Fibroblast of skin of scalp (primary cell): ENCODE results near the gene MEIS2.

Source experiments
- DNase-seq: peaks from one replicate; pipeline ENCODE4 v3.0.0-alpha.2; 2013

Gene MEIS2

GRCh38 chr15:36925653-36926426 lies 174.5 kb downstream of the MEIS2 start:
- DNase-seq: no peak

GRCh38 chr15:36925049-36925448 lies 175.3 kb downstream of the MEIS2 start:
- no peak for DNase-seq

GRCh38 chr15:36924034-36924433 lies 176.3 kb downstream of the MEIS2 start:
- DNase-seq: no peak

GRCh38 chr15:36921484-36922091 lies 178.8 kb downstream of the MEIS2 start:
- DNase-seq: no peak

GRCh38 chr15:36917411-36918267 lies 182.7 kb downstream of the MEIS2 start:
- DNase-seq: no peak

GRCh38 chr15:36914960-36915808 lies 185.2 kb downstream of the MEIS2 start:
- no peak for DNase-seq

- DNase-seq: no peak
Measured at GRCh38 chr15:36914466-36914865, 185.9 kb downstream of the MEIS2 start.

- no peak for DNase-seq
Measured at GRCh38 chr15:36912311-36912712, 188.0 kb downstream of the MEIS2 start.

GRCh38 chr15:36911322-36911944 lies 188.9 kb downstream of the MEIS2 start:
- peak; percentile 11 for DNase-seq

GRCh38 chr15:36908991-36909390 lies 191.4 kb downstream of the MEIS2 start:
- no peak for DNase-seq

GRCh38 chr15:36907295-36907694 lies 193.1 kb downstream of the MEIS2 start:
- DNase-seq: no peak

GRCh38 chr15:36905908-36906307 lies 194.4 kb downstream of the MEIS2 start:
- peak; percentile 82 for DNase-seq

- no peak for DNase-seq
Measured at GRCh38 chr15:36904715-36905114, 195.6 kb downstream of the MEIS2 start.

- no peak for DNase-seq
Measured at GRCh38 chr15:36903922-36904556, 196.3 kb downstream of the MEIS2 start.

GRCh38 chr15:36903195-36903594 lies 197.2 kb downstream of the MEIS2 start:
- no peak for DNase-seq

GRCh38 chr15:36901012-36901411 lies 199.3 kb downstream of the MEIS2 start:
- no peak for DNase-seq

- peak; percentile 67 for DNase-seq
Measured at GRCh38 chr15:36899696-36900095, 200.7 kb downstream of the MEIS2 start.

- no peak for DNase-seq
Measured at GRCh38 chr15:36898536-36899126, 201.7 kb downstream of the MEIS2 start.

- no peak for DNase-seq
Measured at GRCh38 chr15:36897834-36898233, 202.5 kb downstream of the MEIS2 start.

- no peak for DNase-seq
Measured at GRCh38 chr15:36896949-36897348, 203.4 kb downstream of the MEIS2 start.

- no peak for DNase-seq
Measured at GRCh38 chr15:36894075-36894474, 206.3 kb downstream of the MEIS2 start.
